HTR-8/SVneo (cell line): ENCODE results near the gene MIOX.
A peak's percentile ranks its signal among the peaks of the same experiment; 100 is the strongest.
"Not testable (repeated sequence)": the region's sequence is repeated elsewhere in the genome, so short reads cannot be mapped to it uniquely, and the experiment has no call there.

Source experiments
- DNase-seq: peaks from one replicate; pipeline ENCODE4 v3.0.0; 2011; ENCODE audit warnings: low spot score, mixed read lengths; ENCODE audit not compliant: insufficient read length
- FAIRE-seq: peaks from 2 replicates; lab custom pipeline; 2011; peaks lifted over from hg19 to GRCh38; lab: Jason Lieb, UNC

Gene MIOX

DNA sequence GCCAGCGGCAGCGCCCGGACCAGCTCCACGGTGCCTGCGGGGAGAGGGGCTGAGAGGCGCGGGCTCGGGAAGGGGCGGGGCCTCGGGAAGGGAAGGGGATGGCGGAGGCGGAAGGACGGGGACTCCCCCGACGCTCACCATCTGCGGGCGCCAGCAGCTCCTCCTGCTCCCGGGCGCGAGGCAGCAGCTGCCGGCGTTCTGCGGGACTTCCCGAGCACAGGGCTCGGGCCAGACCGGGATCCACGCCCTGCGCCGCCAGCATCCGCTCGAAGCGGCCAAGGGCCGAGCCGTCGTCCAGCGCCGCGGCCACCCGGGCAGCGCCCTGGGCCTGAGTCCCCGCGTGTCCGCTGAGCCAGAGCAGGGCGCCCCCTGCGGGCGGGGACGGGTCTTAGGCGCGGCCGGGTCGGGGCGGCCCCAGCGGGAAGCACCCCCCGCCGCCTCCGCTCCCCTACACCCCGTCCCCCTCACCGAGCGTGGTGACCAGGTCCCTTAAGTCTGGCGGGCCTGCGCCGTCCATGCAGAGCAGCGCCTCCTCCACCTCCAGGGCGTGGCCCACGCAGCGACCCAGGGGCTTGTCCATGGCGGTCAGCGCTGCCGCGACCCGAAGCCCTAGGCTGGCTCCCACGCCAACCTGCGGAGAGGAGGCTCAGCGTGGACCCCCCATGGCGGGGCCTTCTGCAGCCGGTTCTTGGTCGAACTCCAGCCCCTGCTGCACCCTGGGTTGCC lies 39.6 kb downstream of the MIOX start:
- FAIRE-seq (no peak), DNase-seq (peak; percentile 51)

DNA sequence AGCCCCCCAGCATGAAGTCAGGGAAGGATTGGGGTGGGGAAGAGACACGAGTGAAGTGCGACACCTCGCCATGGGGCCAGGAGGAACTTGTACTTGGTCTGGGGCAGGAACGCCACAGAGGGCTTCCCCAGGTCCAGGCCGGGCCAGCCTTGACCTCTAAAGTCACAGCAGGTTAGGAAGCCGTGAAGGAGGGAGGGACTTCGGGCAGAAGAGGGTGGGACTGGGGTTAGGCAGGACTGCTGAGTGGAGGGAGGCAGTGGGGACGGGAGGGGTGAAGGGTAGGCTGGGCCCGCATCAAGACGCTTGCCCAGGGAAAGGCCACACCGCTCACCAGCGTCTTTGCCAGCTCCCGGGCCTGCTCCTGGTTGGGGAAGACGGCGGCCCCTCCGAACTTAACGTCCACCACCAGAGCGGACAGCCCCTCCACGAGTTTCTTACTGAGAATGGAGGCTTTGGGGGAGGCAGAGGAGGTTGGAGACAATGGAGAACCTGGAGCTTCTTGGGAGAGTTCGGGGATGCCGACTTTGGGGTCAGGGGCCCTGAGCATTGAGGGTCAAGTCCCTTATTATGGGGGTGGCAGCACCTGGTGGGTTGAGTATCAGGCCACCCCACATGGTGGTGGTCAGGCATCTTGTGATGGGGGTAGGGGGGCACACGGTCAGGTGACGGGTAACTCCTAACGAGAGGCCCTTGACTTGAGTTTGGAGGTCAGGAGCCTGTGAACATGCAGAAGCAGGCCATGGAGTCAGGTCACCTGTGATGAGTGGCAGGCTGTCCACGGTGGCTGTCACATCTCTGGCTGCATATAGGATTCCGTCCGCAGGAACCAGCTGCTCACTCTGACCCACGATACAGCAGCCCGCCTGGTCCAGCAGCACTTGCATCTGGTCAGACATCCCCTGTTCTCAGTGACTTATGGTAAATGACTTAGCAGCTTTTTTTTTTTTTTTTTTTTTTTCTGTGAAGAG lies 40.5 kb downstream of the MIOX start:
- DNase-seq (no peak), FAIRE-seq (no peak)

DNA sequence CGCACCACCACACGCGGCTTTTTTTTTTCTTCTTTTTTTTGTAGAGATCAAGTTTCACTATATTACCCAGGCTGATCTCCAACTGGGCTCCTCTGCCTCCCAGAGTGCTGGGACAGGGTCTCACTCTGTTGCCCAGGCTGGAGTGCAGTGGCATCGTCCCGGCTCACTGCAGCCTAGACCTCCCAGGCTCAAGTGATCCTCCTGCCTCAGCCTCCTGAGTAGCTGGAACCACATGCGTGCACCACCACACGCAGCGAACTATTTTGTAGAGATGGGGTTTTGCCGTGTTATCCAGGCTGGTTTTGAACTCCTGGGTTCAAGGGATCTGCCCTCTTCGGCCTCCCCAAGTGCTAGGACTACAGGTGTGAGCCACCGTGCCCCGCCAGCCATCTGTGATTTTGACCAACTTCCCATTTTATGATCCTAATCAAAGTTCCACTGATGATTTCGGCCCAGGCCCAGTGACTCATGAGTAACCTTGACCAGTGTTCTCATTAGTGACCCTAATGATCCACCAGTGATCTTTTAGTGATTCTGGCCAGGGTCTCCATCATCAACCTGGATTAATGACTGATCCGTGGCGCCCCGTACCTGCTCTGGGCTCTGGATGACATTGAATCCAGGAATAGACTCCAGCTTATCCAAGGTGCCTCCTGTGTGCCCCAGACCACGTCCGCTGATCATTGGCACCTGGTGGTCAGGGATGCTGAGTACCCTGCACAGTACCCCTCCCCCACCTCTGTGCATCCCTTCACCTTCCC lies 41.4 kb downstream of the MIOX start:
- FAIRE-seq (no peak), DNase-seq (no peak)

DNA sequence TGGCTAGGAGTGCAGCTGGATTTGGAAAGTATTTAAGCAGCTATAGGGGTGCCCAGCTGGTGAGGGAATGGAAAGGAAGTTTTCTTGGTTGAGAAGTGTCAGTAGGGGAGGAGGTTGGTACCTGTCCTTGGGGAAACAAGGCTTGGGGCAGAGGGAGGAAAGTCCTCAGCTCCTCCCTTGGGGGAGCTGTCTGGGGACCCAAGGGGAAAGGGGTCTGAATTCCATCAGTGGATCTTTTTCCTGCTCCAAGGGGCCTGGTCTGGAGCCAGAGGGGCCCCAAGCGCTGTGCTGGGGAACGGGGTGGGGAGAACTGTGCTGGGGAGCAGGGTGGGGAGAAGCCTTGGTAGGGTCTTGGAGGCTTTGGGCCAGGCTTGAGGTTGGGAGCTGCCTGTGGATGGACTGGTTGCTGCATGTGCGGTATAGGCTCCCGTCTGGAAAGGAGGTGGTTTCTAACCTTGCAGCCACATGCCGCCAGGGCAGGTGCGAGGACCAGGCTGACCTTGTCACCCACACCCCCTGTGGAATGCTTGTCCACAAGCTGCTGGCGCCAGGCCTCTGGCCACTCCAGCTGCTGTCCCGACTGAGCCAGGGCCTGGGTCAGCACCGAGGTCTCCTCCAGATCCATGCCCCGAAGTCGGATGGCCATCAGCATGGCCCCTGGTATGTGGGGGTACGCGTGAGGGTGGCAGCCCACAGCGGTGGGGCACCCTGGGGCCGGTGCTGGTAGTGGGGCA lies 42.2 kb downstream of the MIOX start:
- FAIRE-seq = no peak
- no peak for DNase-seq

DNA sequence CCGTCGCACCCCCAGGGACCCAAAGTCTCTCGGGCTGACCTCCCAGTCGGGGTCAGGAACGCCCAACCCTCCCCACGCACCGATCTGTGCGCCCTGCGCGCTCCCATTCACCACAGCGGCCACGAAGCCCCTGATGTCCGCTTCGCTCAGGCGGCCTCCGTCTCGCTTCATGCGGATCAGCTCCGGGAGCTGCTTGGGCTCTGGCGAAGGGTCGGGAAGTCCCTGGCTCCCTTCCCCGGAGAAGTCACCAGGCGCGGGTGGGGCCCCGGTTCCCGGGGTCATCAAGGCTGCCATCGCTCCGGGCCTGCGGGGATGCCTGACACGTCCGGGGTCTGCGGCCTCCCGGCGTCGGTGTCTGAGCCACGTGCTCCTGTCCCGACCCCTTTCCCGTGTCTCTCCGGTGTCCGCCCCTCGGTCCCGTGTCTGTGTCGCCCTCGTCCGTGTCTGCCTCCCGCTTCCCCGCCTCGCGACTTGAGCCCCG lies 42.8 kb downstream of the MIOX start:
- FAIRE-seq = no peak

DNA sequence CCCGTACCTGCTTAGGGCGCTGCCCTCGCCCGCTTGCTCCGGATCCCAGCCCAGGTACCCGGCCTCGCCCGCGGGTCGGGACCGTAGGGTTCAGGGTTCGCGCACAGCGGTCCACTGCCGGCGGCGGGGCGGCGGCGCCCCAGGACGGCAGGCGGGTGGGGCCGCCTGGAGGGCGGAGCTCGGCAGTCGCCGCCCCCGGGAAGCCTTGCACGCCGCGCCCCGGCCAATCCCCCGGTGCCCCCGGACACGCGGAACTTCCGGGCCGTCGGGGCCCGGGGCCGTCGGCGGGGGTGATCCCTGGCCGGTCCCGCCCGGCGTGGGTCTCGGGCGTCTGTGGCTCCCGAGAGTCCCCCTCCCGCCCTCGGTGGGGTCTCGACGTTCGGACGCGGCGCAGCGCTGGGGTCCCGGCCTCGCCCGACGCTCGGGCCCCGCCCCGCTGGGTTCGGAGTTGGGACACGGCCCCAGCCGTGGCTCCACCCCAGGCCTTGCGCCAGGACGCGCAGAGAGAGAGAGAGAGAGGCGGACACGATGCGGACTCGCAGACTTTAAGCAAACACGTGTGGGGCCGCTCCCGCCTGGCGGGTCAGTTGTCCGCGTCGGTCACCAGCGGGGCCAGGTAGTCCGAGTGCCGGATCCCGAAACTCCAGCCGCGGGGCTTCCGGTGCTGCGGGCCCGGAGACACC lies 43.4 kb downstream of the MIOX start, which contains the start of gene TYMP:
Gene TYMP, minus strand, starts transcription at position 116 of the 683 bp plus-strand sequence. CDS start 303 bp downstream, outside the sequence.
- FAIRE-seq (no peak), DNase-seq (no peak)

More for the DNA sequence above, 42.8 kb downstream of the MIOX start:
- DNase-seq = no peak

DNA sequence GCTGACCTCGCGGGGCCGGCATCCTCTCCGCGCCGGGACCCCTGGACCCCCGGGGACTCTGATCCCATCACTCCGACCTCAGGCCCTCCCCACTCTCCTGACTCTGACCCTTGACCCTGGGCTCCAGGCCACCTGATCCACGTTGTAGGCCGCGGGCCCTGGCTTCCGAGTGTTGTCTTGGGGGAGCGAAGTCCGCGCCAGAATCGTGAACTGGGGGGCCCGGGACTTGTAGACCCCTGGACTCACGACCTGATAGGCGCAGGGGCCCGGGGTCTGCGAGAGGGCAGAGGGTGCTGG lies 43.9 kb downstream of the MIOX start:
- DNase-seq (no peak), FAIRE-seq (no peak)

DNA sequence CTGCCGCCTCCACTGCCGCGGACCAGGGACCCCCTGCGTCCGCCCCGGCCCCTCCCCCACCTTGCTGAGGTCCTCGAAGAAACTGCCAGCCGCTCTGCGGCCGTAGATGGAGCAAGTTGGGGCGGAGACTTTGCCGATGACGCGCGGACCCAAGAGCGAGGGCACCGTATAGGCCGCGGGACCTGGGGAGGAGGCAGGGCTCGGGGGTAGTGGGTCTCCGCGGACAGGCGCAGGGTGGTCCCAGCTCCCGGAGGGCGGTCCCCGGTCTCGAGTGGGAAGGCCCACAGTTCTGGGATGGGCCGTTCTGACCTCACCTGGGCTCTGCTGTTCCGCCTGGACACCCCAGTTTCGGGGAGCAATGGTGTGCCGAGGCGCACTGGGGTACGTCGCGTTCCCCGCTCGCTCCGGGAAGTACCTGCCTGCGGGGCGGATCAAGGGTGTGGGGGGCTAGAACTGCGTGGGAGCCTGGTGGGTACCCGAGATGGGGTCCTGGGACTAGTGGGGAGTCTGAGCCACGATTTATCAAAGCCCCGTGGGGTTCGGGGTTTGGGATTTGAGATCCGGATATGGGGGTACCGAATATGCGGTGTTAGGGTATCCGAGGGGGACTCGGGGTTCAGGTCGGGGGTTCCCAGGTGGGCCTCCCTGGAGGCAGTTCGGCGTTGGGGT lies 44.4 kb downstream of the MIOX start:
- DNase-seq (no peak), FAIRE-seq (no peak)

DNA sequence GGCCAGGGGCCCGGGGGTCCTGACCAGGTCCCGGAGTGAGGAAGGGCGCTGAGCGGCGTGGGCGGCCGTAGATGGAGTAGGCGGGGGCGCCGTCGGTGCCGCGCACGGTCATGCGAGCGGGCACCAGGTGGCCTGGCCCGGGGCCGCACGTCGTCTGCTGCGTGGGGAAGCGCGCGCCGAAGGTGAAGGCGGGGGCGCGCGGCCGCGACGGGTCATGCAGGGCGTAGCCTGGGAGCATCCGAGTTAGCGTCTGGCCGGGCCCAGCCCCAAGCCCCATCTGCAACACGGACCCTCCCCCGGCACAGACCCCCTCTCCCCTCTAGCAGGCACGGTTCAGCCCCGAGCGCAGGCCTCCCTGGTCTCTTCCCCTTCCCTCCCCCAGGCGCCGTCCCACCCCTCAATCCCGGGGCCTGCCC lies 44.9 kb downstream of the MIOX start:
- DNase-seq = no peak
- no peak for FAIRE-seq

DNA sequence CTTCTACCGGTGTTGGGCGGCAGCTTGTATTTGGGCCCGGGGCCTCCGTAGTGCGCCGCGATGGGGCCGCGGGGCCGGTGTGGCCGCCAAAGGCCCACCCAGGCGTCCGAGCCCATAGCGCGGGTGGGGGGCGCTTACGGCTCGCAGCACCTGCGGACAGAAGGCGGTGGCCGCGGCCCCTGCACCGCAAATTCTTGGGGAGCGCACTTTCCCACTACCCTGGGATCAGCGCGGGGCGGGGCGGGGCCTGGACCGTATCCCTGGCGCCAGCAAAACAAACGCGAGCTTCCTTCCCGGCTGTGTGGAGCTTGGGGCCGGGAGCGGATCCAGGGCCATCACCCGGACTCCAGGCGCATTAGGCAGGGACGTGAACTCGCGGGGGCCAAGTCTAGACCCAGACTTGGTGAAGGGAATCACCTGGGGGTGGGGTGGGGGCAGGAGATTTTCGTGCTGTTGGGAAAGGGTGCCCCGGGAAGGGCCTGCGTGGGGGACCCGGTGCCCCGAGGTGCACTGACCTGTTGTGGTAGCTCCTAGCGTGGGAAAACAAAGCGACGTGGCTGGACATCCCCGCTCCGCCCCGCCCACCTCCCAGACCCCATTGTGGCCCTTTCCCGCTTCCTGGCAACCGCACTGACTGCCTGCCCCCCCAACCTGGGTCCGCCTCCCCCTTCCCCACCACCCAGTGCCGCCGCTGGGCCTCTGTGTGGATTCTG lies 45.5 kb downstream of the MIOX start:
- no peak for DNase-seq
- FAIRE-seq = no peak

DNA sequence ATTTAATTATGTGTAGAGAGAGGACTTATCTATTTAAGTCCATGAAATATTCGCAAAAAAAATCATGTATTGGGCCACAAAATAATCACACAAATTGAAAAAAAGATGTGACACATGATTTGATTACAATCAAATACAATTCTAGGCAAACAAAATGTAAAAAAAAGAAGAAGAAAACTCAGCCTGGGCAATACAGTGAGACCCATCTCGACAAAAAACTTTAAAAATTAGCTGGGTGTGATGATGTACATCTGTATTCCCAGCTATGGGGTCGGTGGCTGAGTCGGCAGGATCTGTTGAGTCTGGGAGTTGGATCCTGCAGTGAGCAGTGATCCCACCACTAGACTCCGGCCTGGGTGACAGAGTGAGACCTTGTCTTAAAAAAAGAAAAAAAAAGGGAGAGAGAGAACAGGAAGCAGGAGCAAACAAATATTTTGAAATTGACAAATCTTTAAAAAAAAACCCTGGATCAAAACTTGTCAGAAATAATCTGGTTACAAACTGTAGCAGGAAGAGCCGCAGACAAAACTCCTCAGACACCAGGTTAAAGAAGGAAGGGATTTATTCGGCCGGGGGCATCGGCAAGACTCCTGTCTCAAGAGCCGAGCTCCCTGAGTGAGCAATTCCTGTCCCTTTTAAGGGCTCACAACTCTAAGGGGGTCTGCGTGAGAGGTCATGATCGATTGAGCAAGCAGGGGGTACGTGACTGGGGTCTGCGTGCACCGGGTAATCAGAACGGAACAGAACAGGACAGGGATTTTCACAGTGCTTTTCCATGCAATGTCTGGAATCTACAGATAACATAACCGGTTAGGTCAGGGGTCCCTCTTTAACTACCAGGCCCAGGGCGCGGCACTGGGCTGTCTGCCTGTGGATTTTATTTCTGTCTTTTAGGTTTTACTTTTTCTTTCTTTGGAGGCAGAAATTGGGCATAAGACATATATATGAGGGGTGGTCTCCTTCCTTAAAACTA lies 46.5 kb downstream of the MIOX start:
- DNase-seq (no peak), FAIRE-seq (no peak)

DNA sequence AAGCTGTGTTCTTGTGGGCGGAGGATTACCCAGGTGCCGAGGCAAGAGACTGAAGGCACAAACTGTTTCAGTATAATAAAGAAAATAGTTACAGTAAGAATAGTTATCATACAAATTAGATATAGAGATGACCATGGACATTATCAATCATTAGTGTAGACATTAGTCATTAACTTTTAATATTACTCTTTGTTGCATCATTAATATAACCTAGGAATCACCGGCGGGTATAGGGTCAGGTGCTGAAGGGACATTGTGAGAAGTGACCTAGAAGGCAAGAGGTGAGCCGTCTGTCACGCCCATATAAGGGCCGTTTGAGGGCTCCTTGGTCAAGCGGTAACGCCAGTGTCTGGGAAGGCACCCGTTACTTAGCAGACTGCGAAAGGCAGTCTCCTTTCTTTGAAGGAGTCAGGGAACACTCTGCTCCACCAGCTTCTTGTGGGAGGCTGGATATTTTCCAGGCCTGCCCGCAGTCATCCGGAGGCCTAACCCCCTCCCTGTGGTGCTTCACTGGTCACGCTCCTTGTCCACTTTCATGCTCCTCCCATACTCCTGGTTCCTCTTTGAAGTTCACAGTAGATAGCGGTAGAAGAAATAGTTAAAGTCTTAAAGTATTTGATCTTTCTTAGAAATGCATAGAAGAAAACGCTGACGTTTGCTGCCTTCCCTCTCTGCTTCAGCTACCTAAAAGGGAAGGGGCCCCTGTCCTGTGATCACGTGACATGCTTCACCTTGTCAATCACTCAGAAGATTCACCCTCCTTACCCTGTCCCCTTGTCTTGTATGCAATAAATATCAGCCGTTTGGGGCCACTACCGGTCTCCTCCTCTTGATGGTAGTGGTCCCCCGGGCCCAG lies 47.4 kb downstream of the MIOX start:
- FAIRE-seq, DNase-seq: not testable (repeated sequence)

DNA sequence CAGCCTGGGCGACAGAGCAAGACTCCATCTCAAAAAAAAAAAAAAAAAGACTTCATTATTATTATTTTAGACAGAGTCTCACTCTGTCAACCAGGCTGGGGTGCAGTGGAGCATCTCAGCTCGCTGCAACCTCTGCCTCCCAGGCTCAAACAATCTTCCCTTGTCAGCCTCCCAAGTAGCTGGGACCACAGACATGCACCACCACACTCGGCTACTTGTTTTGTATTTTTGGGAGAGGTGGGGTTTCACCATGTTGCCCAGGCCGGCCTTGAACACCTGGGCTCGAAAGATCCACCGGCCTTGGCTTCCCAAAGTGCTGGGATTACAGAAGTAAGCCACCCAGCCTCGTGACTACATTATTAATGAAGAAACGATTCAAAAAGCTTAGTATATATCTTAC lies 48.5 kb downstream of the MIOX start:
- FAIRE-seq (no peak), DNase-seq (no peak)

DNA sequence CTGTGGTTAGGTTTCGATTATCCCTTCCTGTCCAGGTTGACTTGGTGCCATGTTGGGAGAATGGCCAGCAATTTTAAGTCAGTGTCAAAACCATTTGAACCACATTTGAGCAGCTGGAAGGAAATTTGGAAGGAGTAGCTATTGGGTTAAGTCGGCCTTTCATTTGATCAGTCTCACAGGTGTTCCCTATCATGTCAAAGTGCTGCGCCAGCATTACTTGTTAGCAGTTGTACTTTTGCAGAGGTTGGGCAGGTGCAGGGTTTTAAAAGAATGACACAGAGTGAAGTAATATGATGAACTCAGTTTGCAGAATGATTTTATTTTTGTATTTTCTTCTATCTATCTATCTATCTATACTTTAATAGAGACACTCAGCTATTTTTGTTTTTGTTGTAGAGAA lies 49.6 kb downstream of the MIOX start:
- FAIRE-seq = no peak
- DNase-seq = no peak

DNA sequence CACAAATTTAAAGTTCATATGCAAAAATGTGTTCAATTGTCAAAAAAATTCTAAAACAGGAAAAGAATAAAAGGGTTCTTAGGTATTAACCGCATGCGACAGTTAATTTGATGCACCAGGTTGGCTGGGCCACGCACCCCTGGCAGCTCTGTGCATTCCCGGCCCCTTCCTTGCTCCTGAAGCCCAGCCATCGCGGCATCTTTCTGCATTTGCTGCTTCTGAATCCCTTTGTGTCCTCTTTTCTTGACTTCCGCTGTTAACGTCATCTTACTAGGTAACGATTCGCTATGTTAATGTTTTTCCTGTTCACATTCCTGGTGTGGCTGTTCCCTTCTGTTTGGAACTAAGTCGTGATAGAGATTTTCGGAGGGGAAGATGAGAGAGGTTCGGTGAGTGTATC lies 51.1 kb downstream of the MIOX start:
- no peak for DNase-seq
- FAIRE-seq = no peak
